ENCODE measurements around the gene VMP1.

VMP1 gene

DNA sequence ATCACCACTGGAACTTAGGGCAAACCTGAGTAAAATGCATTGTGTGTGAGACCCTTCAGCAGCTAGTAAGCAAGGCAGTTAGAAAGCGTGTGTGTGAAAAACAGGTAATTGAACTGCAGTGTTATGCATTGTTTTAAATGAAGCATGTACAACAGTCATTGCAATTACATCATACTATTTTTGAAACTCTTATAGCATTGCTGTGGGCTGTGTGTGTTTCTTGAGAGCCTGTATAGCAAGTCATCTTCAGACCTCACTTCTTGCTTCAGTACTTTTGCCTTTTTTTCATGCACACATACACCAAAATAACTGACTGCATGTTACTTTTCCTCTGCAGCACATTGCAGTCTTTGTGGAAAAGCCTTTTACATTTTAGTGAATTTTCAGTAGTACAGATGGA, 19.4 kb upstream of the VMP1 start:
- POLR2A ChIA-PET = interaction anchor here (2.2 kb wide), 1 partner anchor 68 kb away, joined by 6 read pairs; the partner anchor contains the start of gene CLTC
- TF ChIP-seq, protein P1, sequence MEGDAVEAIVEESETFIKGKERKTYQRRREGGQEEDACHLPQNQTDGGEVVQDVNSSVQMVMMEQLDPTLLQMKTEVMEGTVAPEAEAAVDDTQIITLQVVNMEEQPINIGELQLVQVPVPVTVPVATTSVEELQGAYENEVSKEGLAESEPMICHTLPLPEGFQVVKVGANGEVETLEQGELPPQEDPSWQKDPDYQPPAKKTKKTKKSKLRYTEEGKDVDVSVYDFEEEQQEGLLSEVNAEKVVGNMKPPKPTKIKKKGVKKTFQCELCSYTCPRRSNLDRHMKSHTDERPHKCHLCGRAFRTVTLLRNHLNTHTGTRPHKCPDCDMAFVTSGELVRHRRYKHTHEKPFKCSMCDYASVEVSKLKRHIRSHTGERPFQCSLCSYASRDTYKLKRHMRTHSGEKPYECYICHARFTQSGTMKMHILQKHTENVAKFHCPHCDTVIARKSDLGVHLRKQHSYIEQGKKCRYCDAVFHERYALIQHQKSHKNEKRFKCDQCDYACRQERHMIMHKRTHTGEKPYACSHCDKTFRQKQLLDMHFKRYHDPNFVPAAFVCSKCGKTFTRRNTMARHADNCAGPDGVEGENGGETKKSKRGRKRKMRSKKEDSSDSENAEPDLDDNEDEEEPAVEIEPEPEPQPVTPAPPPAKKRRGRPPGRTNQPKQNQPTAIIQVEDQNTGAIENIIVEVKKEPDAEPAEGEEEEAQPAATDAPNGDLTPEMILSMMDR (IDR thresholded peaks at IDR 0.05; ENCODE audit: insufficient read depth, low read length, missing control alignments) = no peak
- CTCF ChIA-PET = interaction anchor here (1.0 kb wide), 1 partner anchor 171 kb away, joined by 4 read pairs; no protein-coding TSS in a partner anchor
- DNase-seq (ENCODE audit: low read depth, low spot score) = no peak
- no peak overlapping the region for H3K4me3 ChIP-seq (ENCODE audit: low read depth, low read length)

DNA sequence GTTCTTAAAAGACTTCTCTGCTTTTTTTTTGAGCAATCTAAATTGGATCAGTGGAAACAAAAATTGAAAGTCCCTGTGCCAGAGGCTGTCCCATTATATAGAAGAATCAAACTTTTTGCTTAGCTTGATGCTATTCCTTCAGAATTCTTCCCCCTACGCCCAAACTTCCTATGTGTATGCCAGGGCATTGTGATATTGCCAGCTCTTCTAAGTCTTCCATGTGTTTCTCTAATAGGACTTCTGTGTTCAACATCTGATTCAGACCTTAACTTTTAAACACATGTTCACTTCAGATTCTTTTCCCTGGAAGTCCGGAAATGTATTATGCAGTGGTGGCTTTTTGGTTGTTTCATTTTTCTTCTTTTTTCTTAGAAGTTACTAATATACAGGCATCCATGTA, 19.0 kb upstream of the VMP1 start:
- H3K4me3 ChIP-seq (ENCODE audit: low read depth, low read length) = no peak overlapping the region
- TF ChIP-seq, protein P1 (IDR thresholded peaks at IDR 0.05; ENCODE audit: insufficient read depth, low read length, missing control alignments) = no peak
- no peak for DNase-seq (ENCODE audit: low read depth, low spot score)
- ChIA-PET POLR2A (interaction anchor here (2.2 kb wide), 1 partner anchor 69 kb away, joined by 6 read pairs; the partner anchor contains the start of gene CLTC), CTCF (interaction anchor here (1.0 kb wide), 1 partner anchor 171 kb away, joined by 4 read pairs; no protein-coding TSS in a partner anchor)

DNA sequence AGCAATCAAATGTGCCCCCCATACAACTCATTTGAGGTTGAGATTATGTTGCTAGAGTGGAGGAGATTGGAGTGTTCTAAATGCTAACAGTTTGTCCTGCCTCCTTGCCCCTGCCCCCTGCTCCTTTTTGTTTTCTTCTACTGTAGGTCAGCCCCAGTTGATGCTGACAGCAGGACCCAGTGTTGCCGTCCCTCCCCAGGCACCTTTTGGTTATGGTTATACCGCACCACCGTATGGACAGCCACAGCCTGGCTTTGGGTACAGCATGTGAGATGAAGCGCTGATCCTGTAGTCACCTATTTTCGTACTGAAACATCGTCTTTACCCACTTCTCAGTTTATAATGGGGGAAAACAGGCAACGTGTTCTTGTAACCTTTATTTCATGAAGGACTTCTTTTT, 13.9 kb upstream of the VMP1 start:
- TF ChIP-seq, protein P1 (IDR thresholded peaks at IDR 0.05; ENCODE audit: insufficient read depth, low read length, missing control alignments) = no peak
- no peak overlapping the region for H3K4me3 ChIP-seq (ENCODE audit: low read depth, low read length)
- no peak for DNase-seq (ENCODE audit: low read depth, low spot score)
- ChIA-PET POLR2A (no interaction called here), CTCF (no interaction called here)

DNA sequence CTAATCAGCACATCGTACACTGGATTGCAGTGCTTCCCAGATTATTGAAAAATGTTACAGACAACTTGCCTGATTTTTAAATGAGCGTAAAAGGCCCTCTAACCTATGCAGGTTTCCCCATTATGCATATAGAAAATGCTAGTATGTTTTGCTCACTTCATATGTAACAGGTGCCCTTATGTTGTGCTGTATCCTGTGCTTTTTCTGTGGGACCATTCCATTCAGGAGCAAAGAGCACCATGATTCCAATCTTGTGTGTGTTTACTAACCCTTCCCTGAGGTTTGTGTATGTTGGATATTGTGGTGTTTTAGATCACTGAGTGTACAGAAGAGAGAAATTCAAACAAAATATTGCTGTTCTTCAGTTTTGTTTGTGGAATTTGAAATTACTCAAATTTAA, 13.1 kb upstream of the VMP1 start:
- H3K4me3 ChIP-seq (ENCODE audit: low read depth, low read length) = no peak overlapping the region
- POLR2A ChIA-PET = interaction anchor here (1.0 kb wide), 1 partner anchor 75 kb away, joined by 5 read pairs; the partner anchor contains the start of gene CLTC
- DNase-seq (ENCODE audit: low read depth, low spot score) = no peak
- CTCF ChIA-PET = no interaction called here
- TF ChIP-seq, protein P1 (IDR thresholded peaks at IDR 0.05; ENCODE audit: insufficient read depth, low read length, missing control alignments) = no peak

DNA sequence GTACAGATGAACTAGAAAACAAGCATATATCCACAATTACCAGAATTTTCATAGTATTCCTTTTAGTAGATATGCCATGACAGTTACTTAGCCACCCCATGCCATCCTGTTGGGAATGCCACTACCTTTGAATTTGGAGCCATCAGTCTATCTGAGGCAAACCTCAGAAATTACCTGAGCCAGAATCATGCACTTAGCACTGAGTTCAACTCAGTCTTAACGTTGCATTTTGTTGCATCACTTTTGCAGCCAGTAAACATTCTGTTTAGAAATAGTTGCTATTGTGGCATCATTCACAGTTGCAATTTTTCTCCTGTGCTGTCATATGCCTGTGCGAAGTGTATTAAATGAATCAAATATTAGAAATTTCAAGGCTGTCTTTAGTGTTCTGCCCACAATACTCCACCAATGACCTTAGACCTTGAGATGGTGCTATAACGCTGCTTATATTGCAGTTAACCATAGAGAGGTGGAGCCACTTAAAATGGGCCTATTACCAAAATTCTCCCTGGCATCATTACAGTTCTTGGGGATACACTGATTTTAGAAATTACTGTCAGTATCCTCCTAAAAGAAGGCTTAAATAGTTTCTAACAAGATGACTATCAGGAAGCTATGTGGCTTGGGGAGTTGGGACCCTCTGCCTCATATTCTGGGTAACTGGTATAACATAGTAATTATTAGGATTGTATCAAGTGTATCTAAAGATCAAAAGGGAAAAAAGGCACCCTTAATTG, 11.3 kb upstream of the VMP1 start:
- TF ChIP-seq, protein P1 (IDR thresholded peaks at IDR 0.05; ENCODE audit: insufficient read depth, low read length, missing control alignments) = no peak
- H3K4me3 ChIP-seq (ENCODE audit: low read depth, low read length) = no peak overlapping the region
- ChIA-PET CTCF (no interaction called here), POLR2A (no interaction called here)
- DNase-seq (ENCODE audit: low read depth, low spot score) = no peak

DNA sequence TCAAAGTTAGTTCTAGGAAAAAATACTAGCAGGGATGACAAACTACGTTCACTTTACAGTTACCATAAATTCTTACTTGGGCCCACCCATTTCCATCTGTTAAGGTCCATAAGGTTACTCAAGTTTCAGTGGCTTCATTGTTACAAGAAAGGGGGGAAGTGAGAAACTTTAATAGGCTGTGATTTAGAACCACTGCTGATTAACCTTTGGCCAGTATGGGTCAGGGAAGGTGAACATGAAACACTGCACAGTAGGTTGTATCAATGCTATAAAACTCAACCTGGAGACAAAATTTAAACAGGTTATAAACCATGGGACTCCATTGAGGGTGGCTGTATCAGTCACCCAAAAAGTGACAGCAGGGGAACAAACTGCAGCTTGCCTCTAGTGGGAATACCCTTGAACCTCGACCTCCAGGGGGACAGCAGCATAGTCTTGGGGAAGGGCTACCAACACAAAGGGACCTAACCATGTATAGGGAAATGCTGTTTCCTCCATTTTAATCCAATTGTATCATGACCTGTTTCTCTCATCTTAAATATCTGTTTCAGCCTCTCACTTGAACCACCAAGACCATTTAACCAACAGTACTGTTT, 10.7 kb upstream of the VMP1 start:
- no peak overlapping the region for H3K4me3 ChIP-seq (ENCODE audit: low read depth, low read length)
- ChIA-PET POLR2A (no interaction called here), CTCF (no interaction called here)
- DNase-seq (ENCODE audit: low read depth, low spot score) = no peak
- TF ChIP-seq, protein P1 (IDR thresholded peaks at IDR 0.05; ENCODE audit: insufficient read depth, low read length, missing control alignments) = no peak

Data from AG04449 (cell line).